Activated B cell treated with CpG ODN at 0.5 μM for 24 hours (primary cell): Measurements from ENCODE around the gene CEL. TPM values are rescaled to one million over a fixed set of nuclear protein-coding genes. Genes with fewer than 3 reads are reported as not detected.

ENCODE experiments used
- ATAC-seq: fragments of 200-7000 bp; cut with Tn5 transposase; one replicate; pipeline ENCODE4 v1.10.0; 2021; ENCODE audit warnings: low read depth, mild to moderate bottlenecking, moderate library complexity
- CTCF ChIA-PET: fragments of 350-600 bp; sonication (Branson Sonifier 250); formaldehyde crosslinking; loops from one replicate; lab custom pipeline; 2021; ENCODE audit warnings: antibody characterized with exemption; lab: Charles Lee
- POLR2A ChIA-PET: fragments of 350-600 bp; sonication (Branson Sonifier 250); formaldehyde crosslinking; loops from one replicate; lab custom pipeline; 2021; ENCODE audit warnings: antibody characterized with exemption; lab: Charles Lee
- DNase-seq: peaks from one replicate; pipeline ENCODE4 v3.0.0; 2022
- H3K27ac Mint-ChIP-seq: one replicate; pipeline ENCODE4 v1.8.0; 2020; ENCODE audit warnings: mixed read lengths
- H3K27me3 Mint-ChIP-seq: one replicate; pipeline ENCODE4 v1.8.0; 2021; ENCODE audit warnings: mixed read lengths
- H3K36me3 Mint-ChIP-seq: one replicate; pipeline ENCODE4 v1.8.0; 2021; ENCODE audit warnings: low read depth, mixed read lengths
- H3K4me1 Mint-ChIP-seq: one replicate; pipeline ENCODE4 v1.8.0; 2021; ENCODE audit warnings: mixed read lengths
- H3K4me3 Mint-ChIP-seq: one replicate; pipeline ENCODE4 v1.8.0; 2020; ENCODE audit warnings: mild to moderate bottlenecking, mixed read lengths
- H3K9me3 Mint-ChIP-seq: one replicate; pipeline ENCODE4 v1.8.0; 2020; ENCODE audit warnings: mixed read lengths
- CTCF ChIP-seq: fragments of 200-600 bp; IDR thresholded peaks from one replicate; pipeline ENCODE4 v1.8.0; 2022; ENCODE audit warnings: antibody characterized with exemption, mild to moderate bottlenecking
- intact Hi-C: fragments of 100-400 bp; cut with micrococcal nuclease; formaldehyde crosslinking; loops from one replicate; pipeline ENCODE4 v1.15.1; 2024
- total RNA-seq: library from RNA; stranded (reverse); gene quantifications from 2 replicates; pipeline ENCODE4 v1.2.3, GENCODE V29; 2022

CEL gene
- total RNA-seq, 1 donor from 2014 or later: 0.49 TPM

- POLR2A ChIA-PET: no interaction called here
- no peaks in the 10 kb centered on the region for H3K4me1 Mint-ChIP-seq
- intact Hi-C loops: loop anchor here (1.0 kb wide), 1 partner anchor 105 kb away; no protein-coding TSS in a partner anchor
- no peaks in the 10 kb centered on the region for H3K27me3 Mint-ChIP-seq
- TF ChIP-seq CTCF: no peak
- no peak overlapping the region for H3K27ac Mint-ChIP-seq
- CTCF ChIA-PET: interaction anchor here (0.9 to 1.0 kb wide), 2 partner anchors 12 to 20 kb away, joined by 3 read pairs; partner anchors contain the start of gene GTF3C5
- DNase-seq: no peak
- no peaks in the 10 kb centered on the region for H3K9me3 Mint-ChIP-seq
- H3K4me3 Mint-ChIP-seq: no peak overlapping the region
- ATAC-seq: no peak
- H3K36me3 Mint-ChIP-seq: peaks cover 64% of the 10 kb centered on the region
Observed at GRCh38 chr9:133041958-133042357, 19.8 kb upstream of the CEL start.

GRCh38 chr9:133042676-133043075, 19.1 kb upstream of the CEL start:
- no peak overlapping the region for H3K27ac Mint-ChIP-seq
- CTCF ChIA-PET: interaction anchor here (1.0 kb wide), 1 partner anchor 12 kb away, joined by 3 read pairs; the partner anchor contains the start of gene GTF3C5
- intact Hi-C loops: no loop called here
- no peaks in the 10 kb centered on the region for H3K4me1 Mint-ChIP-seq
- H3K36me3 Mint-ChIP-seq: peaks cover 66% of the 10 kb centered on the region
- DNase-seq (no peak), ATAC-seq (no peak)
- no peak overlapping the region for H3K4me3 Mint-ChIP-seq
- no peaks in the 10 kb centered on the region for H3K9me3 Mint-ChIP-seq
- H3K27me3 Mint-ChIP-seq: no peaks in the 10 kb centered on the region
- POLR2A ChIA-PET: no interaction called here
- TF ChIP-seq CTCF: no peak

GRCh38 chr9:133043449-133044035, 18.2 kb upstream of the CEL start:
- ChIA-PET CTCF (no interaction called here), POLR2A (no interaction called here)
- H3K4me3 Mint-ChIP-seq: no peak overlapping the region
- ATAC-seq (no peak), DNase-seq (no peak)
- intact Hi-C loops: no loop called here
- TF ChIP-seq CTCF: no peak
- no peaks in the 10 kb centered on the region for H3K4me1 Mint-ChIP-seq
- peaks cover 62% of the 10 kb centered on the region for H3K36me3 Mint-ChIP-seq
- H3K27ac Mint-ChIP-seq: no peak overlapping the region
- no peaks in the 10 kb centered on the region for H3K9me3 Mint-ChIP-seq
- no peaks in the 10 kb centered on the region for H3K27me3 Mint-ChIP-seq

GRCh38 chr9:133044125-133044524, 17.7 kb upstream of the CEL start:
- intact Hi-C loops: no loop called here
- ChIA-PET POLR2A (no interaction called here), CTCF (no interaction called here)
- no peaks in the 10 kb centered on the region for H3K4me1 Mint-ChIP-seq
- ATAC-seq: no peak
- no peaks in the 10 kb centered on the region for H3K9me3 Mint-ChIP-seq
- DNase-seq: no peak
- H3K27me3 Mint-ChIP-seq: no peaks in the 10 kb centered on the region
- no peak for TF ChIP-seq CTCF
- peaks cover 63% of the 10 kb centered on the region for H3K36me3 Mint-ChIP-seq
- no peak overlapping the region for H3K4me3 Mint-ChIP-seq
- H3K27ac Mint-ChIP-seq: no peak overlapping the region

GRCh38 chr9:133044661-133045060, 17.1 kb upstream of the CEL start:
- TF ChIP-seq CTCF: no peak
- no peaks in the 10 kb centered on the region for H3K9me3 Mint-ChIP-seq

More at GRCh38 chr9:133044661-133045060, 17.1 kb upstream of the CEL start:
- no peak for ATAC-seq
- Mint-ChIP-seq H3K27ac (no peak overlapping the region), H3K4me3 (no peak overlapping the region), H3K27me3 (no peaks in the 10 kb centered on the region), H3K4me1 (no peaks in the 10 kb centered on the region), H3K36me3 (peaks cover 69% of the 10 kb centered on the region)
- intact Hi-C loops: no loop called here
- ChIA-PET POLR2A (no interaction called here), CTCF (no interaction called here)
- DNase-seq: no peak
